ENCODE measurements around the gene SMIM11.

Gene SMIM11

GRCh38 chr21:34344584-34344983 lies 30.7 kb upstream of the SMIM11 start:
- H3K36me3 Mint-ChIP-seq, result no peaks in the 10 kb centered on the region
- H3K27me3 Mint-ChIP-seq, result peaks cover 24% of the 10 kb centered on the region
- DNase-seq, result no peak
- no peak overlapping the region for H3K4me3 Mint-ChIP-seq
- no peaks in the 10 kb centered on the region for H3K9me3 Mint-ChIP-seq
- no peak overlapping the region for H3K27ac Mint-ChIP-seq
- CTCF ChIA-PET, result interaction anchor here (1.2 to 2.3 kb wide), 2 partner anchors 420 to 421 kb away, joined by 8 to 16 read pairs; no protein-coding TSS in a partner anchor
- H3K4me1 Mint-ChIP-seq, result peaks cover 4% of the 10 kb centered on the region

- no peaks in the 10 kb centered on the region for H3K9me3 Mint-ChIP-seq
- H3K4me1 Mint-ChIP-seq, result peaks cover 4% of the 10 kb centered on the region
- H3K36me3 Mint-ChIP-seq, result no peaks in the 10 kb centered on the region
- no peak for DNase-seq
- no peak overlapping the region for H3K4me3 Mint-ChIP-seq
- CTCF ChIA-PET, result interaction anchor here (1.4 to 2.3 kb wide), 2 partner anchors 211 to 421 kb away, joined by 3 to 16 read pairs; no protein-coding TSS in a partner anchor
- no peak overlapping the region for H3K27ac Mint-ChIP-seq
- peaks cover 28% of the 10 kb centered on the region for H3K27me3 Mint-ChIP-seq
Measured at GRCh38 chr21:34345091-34345871, 30.0 kb upstream of the SMIM11 start.

- DNase-seq, result no peak
- Mint-ChIP-seq H3K27ac (no peak overlapping the region), H3K36me3 (no peaks in the 10 kb centered on the region), H3K4me1 (peaks cover 4% of the 10 kb centered on the region), H3K27me3 (peaks cover 28% of the 10 kb centered on the region), H3K9me3 (no peaks in the 10 kb centered on the region), H3K4me3 (no peak overlapping the region)
- CTCF ChIA-PET, result interaction anchor here (1.4 to 2.3 kb wide), 2 partner anchors 212 to 422 kb away, joined by 3 to 16 read pairs; no protein-coding TSS in a partner anchor
Measured at GRCh38 chr21:34345892-34346291, 29.4 kb upstream of the SMIM11 start.

GRCh38 chr21:34348890-34349519 lies 26.3 kb upstream of the SMIM11 start:
- CTCF ChIA-PET, result interaction anchor here (1.2 to 5.9 kb wide), 6 partner anchors 14 to 454 kb away, joined by 3 to 153 read pairs (median 8); no protein-coding TSS in a partner anchor
- H3K4me1 Mint-ChIP-seq, result peaks cover 9% of the 10 kb centered on the region
- no peak overlapping the region for H3K27ac Mint-ChIP-seq
- H3K9me3 Mint-ChIP-seq, result peaks cover 4% of the 10 kb centered on the region
- peaks cover 44% of the 10 kb centered on the region for H3K27me3 Mint-ChIP-seq
- no peak overlapping the region for H3K4me3 Mint-ChIP-seq
- no peaks in the 10 kb centered on the region for H3K36me3 Mint-ChIP-seq
- no peak for DNase-seq

- DNase-seq, result peak; percentile 28
- no peak overlapping the region for H3K4me3 Mint-ChIP-seq
- CTCF ChIA-PET, result interaction anchor here (1.8 to 5.9 kb wide), 2 partner anchors 11 to 429 kb away, joined by 5 to 153 read pairs; no protein-coding TSS in a partner anchor
- no peaks in the 10 kb centered on the region for H3K36me3 Mint-ChIP-seq
- H3K4me1 Mint-ChIP-seq, result peaks cover 9% of the 10 kb centered on the region
- no peak overlapping the region for H3K27ac Mint-ChIP-seq
- peaks cover 4% of the 10 kb centered on the region for H3K9me3 Mint-ChIP-seq
- H3K27me3 Mint-ChIP-seq, result peaks cover 47% of the 10 kb centered on the region
Measured at GRCh38 chr21:34351786-34352241, 23.5 kb upstream of the SMIM11 start.

- H3K4me3 Mint-ChIP-seq, result no peak overlapping the region
- H3K27me3 Mint-ChIP-seq, result peaks cover 54% of the 10 kb centered on the region
Measured at GRCh38 chr21:34352556-34352955, 22.8 kb upstream of the SMIM11 start.

GRCh38 chr21:34353182-34353581 lies 22.1 kb upstream of the SMIM11 start:
- peaks cover 5% of the 10 kb centered on the region for H3K4me1 Mint-ChIP-seq
- H3K27ac Mint-ChIP-seq, result no peak overlapping the region
- no peak overlapping the region for H3K4me3 Mint-ChIP-seq
- CTCF ChIA-PET, result no interaction called here
- peaks cover 50% of the 10 kb centered on the region for H3K27me3 Mint-ChIP-seq
- peaks cover 4% of the 10 kb centered on the region for H3K9me3 Mint-ChIP-seq
- H3K36me3 Mint-ChIP-seq, result no peaks in the 10 kb centered on the region
- DNase-seq, result no peak

More at GRCh38 chr21:34352556-34352955, 22.8 kb upstream of the SMIM11 start:
- H3K27ac Mint-ChIP-seq, result no peak overlapping the region
- H3K36me3 Mint-ChIP-seq, result no peaks in the 10 kb centered on the region
- peaks cover 4% of the 10 kb centered on the region for H3K9me3 Mint-ChIP-seq
- CTCF ChIA-PET, result interaction anchor here (5.9 kb wide), 1 partner anchor 430 kb away, joined by 153 read pairs; no protein-coding TSS in a partner anchor
- peaks cover 9% of the 10 kb centered on the region for H3K4me1 Mint-ChIP-seq
- DNase-seq, result no peak

- no peak for DNase-seq
- Mint-ChIP-seq H3K27ac (no peak overlapping the region), H3K36me3 (no peaks in the 10 kb centered on the region), H3K27me3 (peaks cover 59% of the 10 kb centered on the region), H3K4me3 (no peak overlapping the region), H3K9me3 (peaks cover 4% of the 10 kb centered on the region), H3K4me1 (peaks cover 5% of the 10 kb centered on the region)
- CTCF ChIA-PET, result interaction anchor here (5.4 kb wide), 1 partner anchor 431 kb away, joined by 31 read pairs; no protein-coding TSS in a partner anchor
Measured at GRCh38 chr21:34354836-34355235, 20.5 kb upstream of the SMIM11 start.

GRCh38 chr21:34355570-34355969 lies 19.7 kb upstream of the SMIM11 start:
- H3K27me3 Mint-ChIP-seq, result peaks cover 56% of the 10 kb centered on the region
- H3K27ac Mint-ChIP-seq, result no peak overlapping the region
- CTCF ChIA-PET, result interaction anchor here (1.5 to 5.4 kb wide), 2 partner anchors 12 to 432 kb away, joined by 6 to 31 read pairs; no protein-coding TSS in a partner anchor
- H3K4me3 Mint-ChIP-seq, result no peak overlapping the region
- no peaks in the 10 kb centered on the region for H3K36me3 Mint-ChIP-seq
- peaks cover 5% of the 10 kb centered on the region for H3K4me1 Mint-ChIP-seq
- H3K9me3 Mint-ChIP-seq, result peaks cover 4% of the 10 kb centered on the region
- no peak for DNase-seq

GRCh38 chr21:34357889-34358288 lies 17.4 kb upstream of the SMIM11 start:
- Mint-ChIP-seq H3K9me3 (no peaks in the 10 kb centered on the region), H3K36me3 (no peaks in the 10 kb centered on the region), H3K4me1 (peaks cover 11% of the 10 kb centered on the region), H3K27ac (no peak overlapping the region), H3K27me3 (peaks cover 50% of the 10 kb centered on the region), H3K4me3 (no peak overlapping the region)
- DNase-seq, result no peak
- CTCF ChIA-PET, result interaction anchor here (5.4 kb wide), 1 partner anchor 434 kb away, joined by 31 read pairs; no protein-coding TSS in a partner anchor

- Mint-ChIP-seq H3K4me3 (no peak overlapping the region), H3K27ac (no peak overlapping the region), H3K4me1 (peaks cover 8% of the 10 kb centered on the region), H3K36me3 (no peaks in the 10 kb centered on the region), H3K9me3 (no peaks in the 10 kb centered on the region), H3K27me3 (peaks cover 51% of the 10 kb centered on the region)
- DNase-seq, result no peak
- CTCF ChIA-PET, result interaction anchor here (5.4 kb wide), 1 partner anchor 435 kb away, joined by 31 read pairs; no protein-coding TSS in a partner anchor
Measured at GRCh38 chr21:34358866-34359265, 16.4 kb upstream of the SMIM11 start.

GRCh38 chr21:34360488-34361241 lies 14.6 kb upstream of the SMIM11 start:
- CTCF ChIA-PET, result interaction anchor here (1.3 to 1.4 kb wide), 2 partner anchors 13 to 437 kb away, joined by 3 to 4 read pairs; no protein-coding TSS in a partner anchor
- peaks cover 38% of the 10 kb centered on the region for H3K27me3 Mint-ChIP-seq

GRCh38 chr21:34362136-34362444 lies 13.2 kb upstream of the SMIM11 start:
- H3K36me3 Mint-ChIP-seq, result no peaks in the 10 kb centered on the region
- no peaks in the 10 kb centered on the region for H3K9me3 Mint-ChIP-seq
- peaks cover 25% of the 10 kb centered on the region for H3K27me3 Mint-ChIP-seq
- H3K27ac Mint-ChIP-seq, result no peak overlapping the region
- CTCF ChIA-PET, result interaction anchor here (1.0 to 2.6 kb wide), 11 partner anchors 11 to 441 kb away, joined by 3 to 15 read pairs (median 5); no protein-coding TSS in a partner anchor
- no peak overlapping the region for H3K4me3 Mint-ChIP-seq
- no peak for DNase-seq
- H3K4me1 Mint-ChIP-seq, result peaks cover 6% of the 10 kb centered on the region

More at GRCh38 chr21:34360488-34361241, 14.6 kb upstream of the SMIM11 start:
- Mint-ChIP-seq H3K4me1 (peaks cover 6% of the 10 kb centered on the region), H3K27ac (no peak overlapping the region), H3K4me3 (no peak overlapping the region), H3K36me3 (no peaks in the 10 kb centered on the region), H3K9me3 (no peaks in the 10 kb centered on the region)
- no peak for DNase-seq

Measured in activated naive CD4-positive, alpha-beta T cell treated with anti-CD3 and anti-CD28 coated beads, Interleukin-2, amount 10 ng/mL, durations not matched to agents 7 days and 5 days (primary cell).